ENCODE data around the gene SLC22A17. TPM values are rescaled to one million over a fixed set of nuclear protein-coding genes. Genes with fewer than 3 reads are reported as not detected.
"Not testable (repeated sequence)": the region's sequence is repeated elsewhere in the genome, so short reads cannot be mapped to it uniquely, and the experiment has no call there.

SLC22A17 gene
- total and polyA plus RNA-seq, 10 of the 15 experiments (the other 5 are each of a cell fraction or from before 2014, with no cell fraction given): not detected

- H3K4me3 ChIP-seq; RAD21 ChIA-PET (ENCODE audit: unreplicated experiment); H4K20me1 ChIP-seq (ENCODE audit: control insufficient read depth, insufficient read depth); H3K27me3 ChIP-seq (replicated peaks in 1 of 2; ENCODE audit: control insufficient read depth in 2 of 2, insufficient read depth in 2 of 2, low read length in 1 of 2); DNase-seq (ENCODE audit: low read depth, low spot score); H3K4me1 ChIP-seq (ENCODE audit: control insufficient read depth, insufficient read depth, low read length); POLR2A ChIA-PET; CTCF ChIA-PET; H3K36me3 ChIP-seq (ENCODE audit: control insufficient read depth in 2 of 2, insufficient read depth in 2 of 2, low read length in 1 of 2); H3K4me2 ChIP-seq (ENCODE audit: control insufficient read depth, insufficient read depth); FAIRE-seq; ATAC-seq; H2AFZ ChIP-seq (ENCODE audit: control insufficient read depth, low read depth, low read length); H3K27ac ChIP-seq (ENCODE audit: control insufficient read depth, insufficient read depth); H3K79me2 ChIP-seq (ENCODE audit: control insufficient read depth, insufficient read depth, low read length); H3K9ac ChIP-seq (ENCODE audit: control insufficient read depth, insufficient read depth, low read length); SMC1A ChIA-PET (ENCODE audit: uncharacterized antibody, unreplicated experiment); BruUV-seq (replicated peaks); in situ Hi-C loops (cut with MboI); intact Hi-C loops (cut with micrococcal nuclease; ENCODE audit: unreplicated experiment); H3K9me3 ChIP-seq (replicated peaks; ENCODE audit: control insufficient read depth, insufficient read depth, low read length): not testable (repeated sequence)
- WGBS (ENCODE audit: insufficient coverage, insufficient replicate concordance, low lambda C conversion rate, missing lambda C conversion rate): 37% methylated on average over 14 of the region's 17 CpGs
These were observed 33.6 kb upstream of the SLC22A17 start for GRCh38 chr14:23386266-23386657.

GRCh38 chr14:23385642-23386265 is 33.1 kb upstream of the SLC22A17 start:
- in situ Hi-C loops (cut with MboI): no loop called here

More at GRCh38 chr14:23385642-23386265, 33.1 kb upstream of the SLC22A17 start:
- no peak for TF ChIP-seq MYB (IDR thresholded peaks at IDR 0.05; ENCODE audit: borderline replicate concordance, low read depth, low read length)
- no peak for TF ChIP-seq CREM (IDR thresholded peaks at IDR 0.05; ENCODE audit: low read depth)
- TF ChIP-seq WRNIP1 (IDR thresholded peaks at IDR 0.05; ENCODE audit: borderline replicate concordance, low read depth, low read length): no peak
- BruUV-seq (replicated peaks): no TSS peak
- no peak for ATAC-seq
- no peak overlapping the region for H2AFZ ChIP-seq (ENCODE audit: control insufficient read depth, low read depth, low read length)
- no peaks in the 10 kb centered on the region for H3K4me1 ChIP-seq (ENCODE audit: control insufficient read depth, insufficient read depth, low read length)
- no peak overlapping the region for H3K4me2 ChIP-seq (ENCODE audit: control insufficient read depth, insufficient read depth)
- intact Hi-C loops (cut with micrococcal nuclease; ENCODE audit: unreplicated experiment): no loop called here
- ChIA-PET POLR2A (no interaction called here), SMC1A (ENCODE audit: uncharacterized antibody, unreplicated experiment) (no interaction called here), CTCF (interaction anchor here (0.6 kb wide), 1 partner anchor 425 kb away, joined by 4 read pairs; no protein-coding TSS in a partner anchor), RAD21 (ENCODE audit: unreplicated experiment) (no interaction called here)
- no peaks in the 10 kb centered on the region; a peak in 2 of 4 replicates for H3K27me3 ChIP-seq (replicated peaks in 1 of 2; ENCODE audit: control insufficient read depth in 2 of 2, insufficient read depth in 2 of 2, low read length in 1 of 2)
- WGBS (ENCODE audit: insufficient coverage, insufficient replicate concordance, low lambda C conversion rate, missing lambda C conversion rate): 56% methylated on average over 9 of the region's 18 CpGs
- no peaks in the 10 kb centered on the region for H3K36me3 ChIP-seq (ENCODE audit: control insufficient read depth in 2 of 2, insufficient read depth in 2 of 2, low read length in 1 of 2)
- H3K9me3 ChIP-seq (replicated peaks; ENCODE audit: control insufficient read depth, insufficient read depth, low read length): no peaks in the 10 kb centered on the region
- no peak for DNase-seq (ENCODE audit: low read depth, low spot score)
- H3K4me3 ChIP-seq: no peak overlapping the region
- H3K9ac ChIP-seq (ENCODE audit: control insufficient read depth, insufficient read depth, low read length): no peak overlapping the region
- no peaks in the 10 kb centered on the region for H4K20me1 ChIP-seq (ENCODE audit: control insufficient read depth, insufficient read depth)
- no peak overlapping the region for H3K27ac ChIP-seq (ENCODE audit: control insufficient read depth, insufficient read depth)
- FAIRE-seq: no peak
- H3K79me2 ChIP-seq (ENCODE audit: control insufficient read depth, insufficient read depth, low read length): no peaks in the 10 kb centered on the region
